ENCODE data around the gene NOP56. TPM values are rescaled to one million over a fixed set of nuclear protein-coding genes. Genes with fewer than 3 reads are reported as not detected.

Gene NOP56
- polyA plus RNA-seq, 4 donors = 47.2 to 162 (median 98.7) TPM

- FAIRE-seq (no peak), DNase-seq (no peak)
- 84 to 91% (median 87%) methylated on average over 9 of the region's 9 CpGs for WGBS, 3 donors
- Histone ChIP-seq H3K9me3 (ENCODE audit: control insufficient read depth in 2 of 2, insufficient read depth in 1 of 2, low read depth in 1 of 2, low read length in 1 of 2) (no peaks in the 10 kb centered on the region), H3K27ac (ENCODE audit: low read depth in 1 of 3, low read length in 2 of 3) (no peak overlapping the region), H3K36me3 (ENCODE audit: control insufficient read depth in 3 of 3, insufficient read depth in 2 of 3, low read depth in 1 of 3, low read length in 3 of 3) (no peaks in the 10 kb centered on the region), H3K4me1 (ENCODE audit: control insufficient read depth in 3 of 3, insufficient read depth in 2 of 3, low read depth in 1 of 3, low read length in 2 of 3) (no peaks in the 10 kb centered on the region), H3K4me3 (ENCODE audit: low read depth in 1 of 3, low read length in 3 of 3) (no peak overlapping the region), H3K27me3 (ENCODE audit: control insufficient read depth in 3 of 3, insufficient read depth in 3 of 3, low read length in 3 of 3) (peaks cover 4 to 59% (median 14%) of the 10 kb centered on the region in 3 donors)
Observed at GRCh38 chr20:2696646-2697045, 44.2 kb downstream of the NOP56 start.

- 29 to 41% (median 38%) methylated on average over 3 of the region's 3 CpGs for WGBS, 3 donors
- Histone ChIP-seq H3K9me3 (ENCODE audit: control insufficient read depth in 2 of 2, insufficient read depth in 1 of 2, low read depth in 1 of 2, low read length in 1 of 2) (no peaks in the 10 kb centered on the region), H3K4me1 (ENCODE audit: control insufficient read depth in 3 of 3, insufficient read depth in 2 of 3, low read depth in 1 of 3, low read length in 2 of 3) (no peaks in the 10 kb centered on the region), H3K36me3 (ENCODE audit: control insufficient read depth in 3 of 3, insufficient read depth in 2 of 3, low read depth in 1 of 3, low read length in 3 of 3) (no peaks in the 10 kb centered on the region), H3K4me3 (ENCODE audit: low read depth in 1 of 3, low read length in 3 of 3) (no peak overlapping the region), H3K27me3 (ENCODE audit: control insufficient read depth in 3 of 3, insufficient read depth in 3 of 3, low read length in 3 of 3) (peaks cover 4 to 54% (median 14%) of the 10 kb centered on the region in 3 donors), H3K27ac (ENCODE audit: low read depth in 1 of 3, low read length in 2 of 3) (no peak overlapping the region)
- DNase-seq (no peak), FAIRE-seq (no peak)
Observed at GRCh38 chr20:2697768-2698167, 45.3 kb downstream of the NOP56 start.

GRCh38 chr20:2698186-2698817 lies 45.9 kb downstream of the NOP56 start:
- DNase-seq (no peak), FAIRE-seq (no peak)
- 69 to 87% (median 79%) methylated on average over 4 of the region's 4 CpGs for WGBS, 3 donors
- Histone ChIP-seq H3K27me3 (ENCODE audit: control insufficient read depth in 3 of 3, insufficient read depth in 3 of 3, low read length in 3 of 3) (peaks cover 4 to 54% (median 14%) of the 10 kb centered on the region in 3 donors), H3K4me1 (ENCODE audit: control insufficient read depth in 3 of 3, insufficient read depth in 2 of 3, low read depth in 1 of 3, low read length in 2 of 3) (no peaks in the 10 kb centered on the region), H3K36me3 (ENCODE audit: control insufficient read depth in 3 of 3, insufficient read depth in 2 of 3, low read depth in 1 of 3, low read length in 3 of 3) (no peaks in the 10 kb centered on the region), H3K27ac (ENCODE audit: low read depth in 1 of 3, low read length in 2 of 3) (no peak overlapping the region), H3K9me3 (ENCODE audit: control insufficient read depth in 2 of 2, insufficient read depth in 1 of 2, low read depth in 1 of 2, low read length in 1 of 2) (no peaks in the 10 kb centered on the region), H3K4me3 (ENCODE audit: low read depth in 1 of 3, low read length in 3 of 3) (no peak overlapping the region)

GRCh38 chr20:2698912-2699311 lies 46.5 kb downstream of the NOP56 start:
- no peaks in the 10 kb centered on the region for H3K4me1 ChIP-seq (ENCODE audit: control insufficient read depth in 3 of 3, insufficient read depth in 2 of 3, low read depth in 1 of 3, low read length in 2 of 3)
- no peaks in the 10 kb centered on the region for H3K36me3 ChIP-seq (ENCODE audit: control insufficient read depth in 3 of 3, insufficient read depth in 2 of 3, low read depth in 1 of 3, low read length in 3 of 3)
- H3K27me3 ChIP-seq (ENCODE audit: control insufficient read depth in 3 of 3, insufficient read depth in 3 of 3, low read length in 3 of 3) = peaks cover 0 to 50% (median 14%) of the 10 kb centered on the region in 3 donors
- H3K4me3 ChIP-seq (ENCODE audit: low read depth in 1 of 3, low read length in 3 of 3) = no peak overlapping the region
- WGBS, 3 donors = 76 to 78% (median 78%) methylated on average over 4 of the region's 4 CpGs
- H3K9me3 ChIP-seq (ENCODE audit: control insufficient read depth in 2 of 2, insufficient read depth in 1 of 2, low read depth in 1 of 2, low read length in 1 of 2) = no peaks in the 10 kb centered on the region
- DNase-seq (no peak), FAIRE-seq (no peak)
- H3K27ac ChIP-seq (ENCODE audit: low read depth in 1 of 3, low read length in 2 of 3) = no peak overlapping the region

- H3K36me3 ChIP-seq (ENCODE audit: control insufficient read depth in 3 of 3, insufficient read depth in 2 of 3, low read depth in 1 of 3, low read length in 3 of 3) = no peaks in the 10 kb centered on the region
- DNase-seq (no peak), FAIRE-seq (no peak)
- H3K4me1 ChIP-seq (ENCODE audit: control insufficient read depth in 3 of 3, insufficient read depth in 2 of 3, low read depth in 1 of 3, low read length in 2 of 3) = no peaks in the 10 kb centered on the region
- H3K27me3 ChIP-seq (ENCODE audit: control insufficient read depth in 3 of 3, insufficient read depth in 3 of 3, low read length in 3 of 3) = peaks cover 0 to 42% (median 7%) of the 10 kb centered on the region in 3 donors
- H3K27ac ChIP-seq (ENCODE audit: low read depth in 1 of 3, low read length in 2 of 3) = no peak overlapping the region
- no peak overlapping the region for H3K4me3 ChIP-seq (ENCODE audit: low read depth in 1 of 3, low read length in 3 of 3)
- 72 to 84% (median 73%) methylated on average over 5 of the region's 5 CpGs for WGBS, 3 donors
- no peaks in the 10 kb centered on the region for H3K9me3 ChIP-seq (ENCODE audit: control insufficient read depth in 2 of 2, insufficient read depth in 1 of 2, low read depth in 1 of 2, low read length in 1 of 2)
Observed at GRCh38 chr20:2699775-2700413, 47.5 kb downstream of the NOP56 start.

GRCh38 chr20:2700913-2701620 lies 48.6 kb downstream of the NOP56 start:
- Histone ChIP-seq H3K9me3 (ENCODE audit: control insufficient read depth in 2 of 2, insufficient read depth in 1 of 2, low read depth in 1 of 2, low read length in 1 of 2) (no peaks in the 10 kb centered on the region), H3K27me3 (ENCODE audit: control insufficient read depth in 3 of 3, insufficient read depth in 3 of 3, low read length in 3 of 3) (peaks cover 0 to 34% (median 2%) of the 10 kb centered on the region in 3 donors), H3K4me3 (ENCODE audit: low read depth in 1 of 3, low read length in 3 of 3) (no peak overlapping the region), H3K27ac (ENCODE audit: low read depth in 1 of 3, low read length in 2 of 3) (no peak overlapping the region), H3K4me1 (ENCODE audit: control insufficient read depth in 3 of 3, insufficient read depth in 2 of 3, low read depth in 1 of 3, low read length in 2 of 3) (no peaks in the 10 kb centered on the region), H3K36me3 (ENCODE audit: control insufficient read depth in 3 of 3, insufficient read depth in 2 of 3, low read depth in 1 of 3, low read length in 3 of 3) (peaks cover 0 to 2% (median 0%) of the 10 kb centered on the region in 3 donors)
- WGBS, 3 donors = 57 to 66% (median 63%) methylated on average over 9 of the region's 9 CpGs
- FAIRE-seq (no peak), DNase-seq (no peak)

- Histone ChIP-seq H3K4me1 (ENCODE audit: control insufficient read depth in 3 of 3, insufficient read depth in 2 of 3, low read depth in 1 of 3, low read length in 2 of 3) (no peaks in the 10 kb centered on the region), H3K27me3 (ENCODE audit: control insufficient read depth in 3 of 3, insufficient read depth in 3 of 3, low read length in 3 of 3) (peaks cover 0 to 32% (median 2%) of the 10 kb centered on the region in 3 donors), H3K9me3 (ENCODE audit: control insufficient read depth in 2 of 2, insufficient read depth in 1 of 2, low read depth in 1 of 2, low read length in 1 of 2) (no peaks in the 10 kb centered on the region), H3K27ac (ENCODE audit: low read depth in 1 of 3, low read length in 2 of 3) (no peak overlapping the region), H3K4me3 (ENCODE audit: low read depth in 1 of 3, low read length in 3 of 3) (no peak overlapping the region), H3K36me3 (ENCODE audit: control insufficient read depth in 3 of 3, insufficient read depth in 2 of 3, low read depth in 1 of 3, low read length in 3 of 3) (peaks cover 0 to 3% (median 0%) of the 10 kb centered on the region in 3 donors)
- DNase-seq = no peak
- FAIRE-seq = no peak
- 69 to 74% (median 71%) methylated on average over 5 of the region's 5 CpGs for WGBS, 3 donors
Observed at GRCh38 chr20:2701671-2702081, 49.2 kb downstream of the NOP56 start.

- Histone ChIP-seq H3K27ac (ENCODE audit: low read depth in 1 of 3, low read length in 2 of 3) (no peak overlapping the region), H3K36me3 (ENCODE audit: control insufficient read depth in 3 of 3, insufficient read depth in 2 of 3, low read depth in 1 of 3, low read length in 3 of 3) (peaks cover 0 to 3% (median 0%) of the 10 kb centered on the region in 3 donors), H3K4me3 (ENCODE audit: low read depth in 1 of 3, low read length in 3 of 3) (no peak overlapping the region), H3K9me3 (ENCODE audit: control insufficient read depth in 2 of 2, insufficient read depth in 1 of 2, low read depth in 1 of 2, low read length in 1 of 2) (no peaks in the 10 kb centered on the region), H3K27me3 (ENCODE audit: control insufficient read depth in 3 of 3, insufficient read depth in 3 of 3, low read length in 3 of 3) (peaks cover 0 to 24% (median 2%) of the 10 kb centered on the region in 3 donors), H3K4me1 (ENCODE audit: control insufficient read depth in 3 of 3, insufficient read depth in 2 of 3, low read depth in 1 of 3, low read length in 2 of 3) (no peaks in the 10 kb centered on the region)
- FAIRE-seq (no peak), DNase-seq (no peak)
- 75 to 86% (median 82%) methylated on average over 8 of the region's 8 CpGs for WGBS, 3 donors
Observed at GRCh38 chr20:2703716-2704475, 51.5 kb downstream of the NOP56 start.

Measured in small intestine (tissue), 7 donors.